Tibial artery (tissue), 4 donors: ENCODE data around the gene NAA10.

Source experiments
- DNase-seq, 2 donors: peaks; one replicate each; pipeline ENCODE4 v3.0.0-alpha.2; 2019
- H3K27ac ChIP-seq, 2 donors: fragments of 200-600 bp; sonication (generic) in 1 of 2; 1 replicate in 1 of 2; 2 replicates in 1 of 2; pipeline ENCODE4 v1.5.1; 2018 to 2019; ENCODE audit warnings: mild to moderate bottlenecking in 1 of 2
- H3K27me3 ChIP-seq, 2 donors: fragments of 200-600 bp; sonication (generic) in 1 of 2; one replicate each; pipeline versions ENCODE4 v1.5.1 to v1.6.0; 2016 to 2019
- H3K36me3 ChIP-seq, 3 donors: fragments of 200-600 bp; sonication (generic) in 2 of 3; one replicate each; pipeline ENCODE4 v1.5.1; 2016 to 2019; ENCODE audit warnings: mild to moderate bottlenecking in 2 of 3
- H3K4me1 ChIP-seq, 4 donors: fragments of 200-600 bp; sonication (generic) in 2 of 4; 1 replicate in 3 of 4; 2 replicates in 1 of 4; pipeline ENCODE4 v1.5.1; 2016 to 2019
- H3K4me3 ChIP-seq, 2 donors: fragments of 200-600 bp; sonication (generic) in 1 of 2; 1 replicate in 1 of 2; 2 replicates in 1 of 2; pipeline ENCODE4 v1.5.1; 2018 to 2019; ENCODE audit warnings: mild to moderate bottlenecking in 2 of 2
- H3K9me3 ChIP-seq, 3 donors: fragments of 200-600 bp; sonication (generic) in 1 of 3; one replicate each; pipeline ENCODE4 v1.5.1; 2016 to 2019
- intact Hi-C: fragments of 100-400 bp; cut with DNase I; formaldehyde crosslinking; loops from one replicate; pipeline ENCODE4 v1.15.0; 2023; ENCODE audit warnings: low total_unique reads
- TF ChIP-seq, protein P1 (sequence below), 2 experiments: fragments of 200-600 bp in 1 of 2; fragments of 450-650 bp in 1 of 2; IDR thresholded peaks; one replicate each; pipeline ENCODE4 v1.5.1; 2017 to 2019; ENCODE audit warnings: antibody characterized with exemption in 2 of 2, mild to moderate bottlenecking in 1 of 2, moderate library complexity in 1 of 2

NAA10 gene

DNA sequence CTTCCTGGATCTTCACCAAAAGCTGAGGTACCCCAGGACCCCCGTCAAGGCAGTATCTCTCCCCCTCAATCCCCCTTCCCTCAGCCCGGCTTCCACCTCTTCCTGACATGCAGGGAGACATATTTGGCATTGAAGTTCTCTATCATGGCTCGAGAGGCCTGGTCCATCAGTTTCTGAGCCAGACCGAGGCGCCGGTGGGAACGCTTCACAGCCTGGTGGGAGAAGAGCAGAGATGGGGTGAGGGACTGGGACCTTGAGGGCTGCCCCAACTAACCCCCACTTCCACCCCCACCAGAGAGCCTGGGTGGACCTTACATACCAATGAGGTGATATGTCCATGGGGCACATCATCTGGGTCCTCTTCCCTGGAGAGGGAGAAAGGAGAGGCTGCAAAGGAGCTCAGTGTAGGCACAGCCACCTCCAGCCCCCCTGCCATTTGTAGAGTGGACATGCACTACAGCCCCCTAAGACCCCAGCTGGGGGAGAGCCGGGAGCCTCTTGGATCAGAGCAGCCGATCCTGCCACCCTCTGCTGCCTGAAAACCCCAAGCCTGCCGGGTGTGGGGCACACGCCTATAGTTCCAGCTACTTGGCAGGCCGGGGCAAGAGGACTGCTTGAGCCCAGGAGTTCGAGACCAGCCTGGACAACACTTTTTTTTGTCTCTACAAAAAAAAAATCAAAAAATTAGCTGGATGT is 2.5 kb downstream of the NAA10 start:
- Histone ChIP-seq H3K4me3 (no peak overlapping the region), H3K9me3 (no peaks in the 10 kb centered on the region), H3K27ac (no peak overlapping the region), H3K36me3 (peaks cover 0 to 38% (median 24%) of the 10 kb centered on the region in 3 donors), H3K4me1 (peaks cover 0 to 31% (median 18%) of the 10 kb centered on the region in 4 donors), H3K27me3 (no peaks in the 10 kb centered on the region)
- TF ChIP-seq, protein P1, sequence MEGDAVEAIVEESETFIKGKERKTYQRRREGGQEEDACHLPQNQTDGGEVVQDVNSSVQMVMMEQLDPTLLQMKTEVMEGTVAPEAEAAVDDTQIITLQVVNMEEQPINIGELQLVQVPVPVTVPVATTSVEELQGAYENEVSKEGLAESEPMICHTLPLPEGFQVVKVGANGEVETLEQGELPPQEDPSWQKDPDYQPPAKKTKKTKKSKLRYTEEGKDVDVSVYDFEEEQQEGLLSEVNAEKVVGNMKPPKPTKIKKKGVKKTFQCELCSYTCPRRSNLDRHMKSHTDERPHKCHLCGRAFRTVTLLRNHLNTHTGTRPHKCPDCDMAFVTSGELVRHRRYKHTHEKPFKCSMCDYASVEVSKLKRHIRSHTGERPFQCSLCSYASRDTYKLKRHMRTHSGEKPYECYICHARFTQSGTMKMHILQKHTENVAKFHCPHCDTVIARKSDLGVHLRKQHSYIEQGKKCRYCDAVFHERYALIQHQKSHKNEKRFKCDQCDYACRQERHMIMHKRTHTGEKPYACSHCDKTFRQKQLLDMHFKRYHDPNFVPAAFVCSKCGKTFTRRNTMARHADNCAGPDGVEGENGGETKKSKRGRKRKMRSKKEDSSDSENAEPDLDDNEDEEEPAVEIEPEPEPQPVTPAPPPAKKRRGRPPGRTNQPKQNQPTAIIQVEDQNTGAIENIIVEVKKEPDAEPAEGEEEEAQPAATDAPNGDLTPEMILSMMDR (IDR thresholded peaks at IDR 0.05) = no peak
- intact Hi-C loops = no loop called here
- DNase-seq = no peak

DNA sequence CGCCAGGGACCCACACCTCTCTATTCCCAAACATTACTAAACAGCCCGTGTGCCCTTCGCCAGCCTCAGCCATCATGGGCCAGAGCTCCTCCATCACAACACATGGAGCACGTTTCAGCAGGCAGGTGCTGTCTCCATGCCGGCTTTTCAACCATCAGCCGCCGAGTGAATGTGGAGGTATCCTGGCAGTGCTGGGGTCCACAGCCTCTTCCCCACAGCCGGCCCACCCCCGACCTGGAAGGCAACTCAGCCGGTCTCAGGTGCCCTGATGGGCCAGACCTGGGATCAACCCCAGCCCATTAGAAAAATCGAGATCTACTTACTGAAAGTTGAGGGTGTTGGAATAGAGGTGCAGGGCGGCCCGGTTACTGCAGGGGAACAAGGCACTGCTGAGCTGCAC is 3.1 kb downstream of the NAA10 start:
- Histone ChIP-seq H3K4me3 (no peak overlapping the region), H3K27ac (no peak overlapping the region), H3K27me3 (no peaks in the 10 kb centered on the region), H3K4me1 (peaks cover 0 to 37% (median 22%) of the 10 kb centered on the region in 4 donors), H3K9me3 (no peaks in the 10 kb centered on the region), H3K36me3 (peaks cover 0 to 38% (median 24%) of the 10 kb centered on the region in 3 donors)
- no peak for DNase-seq
- TF ChIP-seq, protein P1 (IDR thresholded peaks at IDR 0.05) = no peak
- intact Hi-C loops = no loop called here

DNA sequence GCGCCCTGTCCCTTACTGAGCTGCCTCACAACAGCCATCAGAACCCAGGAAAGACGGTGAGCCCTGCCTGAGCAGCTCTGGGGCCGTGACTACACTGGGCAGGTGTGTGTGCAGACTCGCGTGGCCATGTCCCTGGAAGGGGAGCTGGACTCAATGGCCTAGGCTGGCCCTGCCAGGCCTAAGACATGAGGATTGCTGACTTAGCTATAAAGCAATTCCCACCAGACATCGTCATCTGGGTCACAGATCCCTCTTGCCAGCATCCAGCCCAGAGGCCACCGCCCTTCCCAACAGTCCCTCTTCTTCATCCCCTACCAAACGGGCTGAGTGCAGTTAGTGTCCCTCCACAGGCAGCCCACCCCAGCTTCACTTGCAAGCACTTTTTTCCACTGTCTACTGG is 3.7 kb downstream of the NAA10 start:
- H3K27ac ChIP-seq = no peak overlapping the region
- H3K9me3 ChIP-seq = no peaks in the 10 kb centered on the region
- H3K4me1 ChIP-seq = peaks cover 0 to 43% (median 27%) of the 10 kb centered on the region in 4 donors
- DNase-seq = no peak
- peaks cover 0 to 38% (median 24%) of the 10 kb centered on the region in 3 donors for H3K36me3 ChIP-seq
- no peaks in the 10 kb centered on the region for H3K27me3 ChIP-seq
- TF ChIP-seq, protein P1 (IDR thresholded peaks at IDR 0.05) = no peak
- intact Hi-C loops = no loop called here
- no peak overlapping the region for H3K4me3 ChIP-seq

DNA sequence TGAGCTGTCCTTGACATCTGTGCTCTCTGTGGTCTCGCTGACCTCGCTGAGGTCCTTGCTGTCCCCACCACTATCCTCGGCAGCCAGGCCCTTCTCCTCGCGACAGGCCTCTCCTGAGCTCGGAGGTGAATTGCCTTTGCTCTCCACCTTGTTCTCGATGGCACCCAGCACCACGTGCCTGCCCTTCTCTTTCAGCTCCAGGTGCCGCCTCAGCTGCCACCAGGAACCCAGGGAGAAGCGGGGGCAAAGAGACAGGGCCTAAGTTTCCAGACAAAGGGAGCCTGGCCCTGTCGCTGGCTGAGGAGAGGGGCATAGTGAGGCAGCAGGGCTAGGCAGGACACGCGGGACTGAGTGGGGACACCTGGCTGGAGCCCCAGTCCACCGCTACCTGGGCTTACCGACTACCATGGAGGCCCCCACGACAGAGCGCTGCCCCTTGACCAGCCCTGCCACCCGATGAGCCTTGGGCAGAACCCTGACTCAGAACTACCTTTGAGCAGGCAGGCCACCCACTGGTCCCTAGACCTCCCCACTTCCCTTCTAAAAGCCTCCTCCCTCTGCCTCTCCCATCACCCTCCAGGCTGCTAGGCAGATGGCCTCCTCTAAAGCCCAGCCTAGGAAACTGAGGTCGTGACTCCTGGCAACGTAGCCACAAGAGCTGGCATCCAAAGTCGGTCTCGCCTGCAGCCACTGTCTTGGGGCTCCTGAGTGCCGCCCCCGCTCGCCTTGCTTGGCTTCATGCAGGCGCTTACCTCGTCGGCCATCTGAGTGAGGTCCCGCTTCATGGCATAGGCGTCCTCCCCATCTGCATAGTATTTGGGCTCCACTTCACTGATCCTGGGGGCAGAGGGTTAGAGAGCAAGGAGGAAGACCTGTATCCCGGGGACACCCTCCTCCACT is 4.6 kb downstream of the NAA10 start:
- no peak for DNase-seq
- no peak overlapping the region for H3K27ac ChIP-seq
- H3K4me3 ChIP-seq = no peak overlapping the region
- peaks cover 0 to 45% (median 28%) of the 10 kb centered on the region in 4 donors for H3K4me1 ChIP-seq
- intact Hi-C loops = no loop called here
- no peaks in the 10 kb centered on the region for H3K9me3 ChIP-seq
- TF ChIP-seq, protein P1 (IDR thresholded peaks at IDR 0.05) = no peak
- peaks cover 0 to 38% (median 24%) of the 10 kb centered on the region in 3 donors for H3K36me3 ChIP-seq
- no peaks in the 10 kb centered on the region for H3K27me3 ChIP-seq

DNA sequence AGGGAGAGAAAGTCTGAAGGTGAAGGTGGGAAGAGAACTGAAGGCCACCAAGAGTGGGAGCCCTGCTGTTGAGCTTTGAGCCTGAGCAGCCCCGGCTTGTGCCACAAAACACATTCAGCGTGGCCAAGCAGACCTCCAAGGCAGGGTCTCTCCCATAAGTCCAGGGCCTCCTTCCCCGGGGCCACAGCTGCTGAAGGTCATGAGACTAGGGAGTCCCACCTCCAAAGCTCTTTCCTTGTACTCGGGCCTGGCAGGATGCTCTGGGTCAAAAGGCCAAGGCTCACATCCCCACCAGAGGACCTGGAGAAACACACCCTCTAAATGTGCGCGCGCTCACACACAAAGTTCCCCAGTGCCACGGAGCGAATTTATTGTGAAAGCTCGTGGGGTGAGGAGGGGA is 5.3 kb downstream of the NAA10 start:
- Histone ChIP-seq H3K27me3 (no peaks in the 10 kb centered on the region), H3K4me3 (no peak overlapping the region), H3K4me1 (peaks cover 0 to 44% (median 27%) of the 10 kb centered on the region in 4 donors), H3K27ac (no peak overlapping the region), H3K9me3 (no peaks in the 10 kb centered on the region), H3K36me3 (peaks cover 0 to 38% (median 24%) of the 10 kb centered on the region in 3 donors)
- intact Hi-C loops = no loop called here
- TF ChIP-seq, protein P1 (IDR thresholded peaks at IDR 0.05) = no peak
- DNase-seq = no peak
